ENCODE data around the gene HNRNPF.

HNRNPF gene

GRCh38 chr10:43444897-43445466 lies 36.0 kb upstream of the HNRNPF start:
- no peak for TF ChIP-seq CTCF (IDR thresholded peaks at IDR 0.05; ENCODE audit: low read depth, low read length, missing control alignments)
- no peak for DNase-seq (ENCODE audit: low read depth)
- no peak overlapping the region for H3K4me3 ChIP-seq (ENCODE audit: low read depth, low read length)
- in situ Hi-C loops (cut with HindIII; ENCODE audit: low sequenced_read_pairs) = no loop called here

GRCh38 chr10:43444323-43444722 lies 35.3 kb upstream of the HNRNPF start:
- TF ChIP-seq CTCF (IDR thresholded peaks at IDR 0.05; ENCODE audit: low read depth, low read length, missing control alignments) = no peak

GRCh38 chr10:43440463-43441134 lies 31.6 kb upstream of the HNRNPF start:
- no peak for DNase-seq (ENCODE audit: low read depth)
- in situ Hi-C loops (cut with HindIII; ENCODE audit: low sequenced_read_pairs) = no loop called here
- TF ChIP-seq CTCF (IDR thresholded peaks at IDR 0.05; ENCODE audit: low read depth, low read length, missing control alignments) = no peak
- H3K4me3 ChIP-seq (ENCODE audit: low read depth, low read length) = no peak overlapping the region

More at GRCh38 chr10:43444323-43444722, 35.3 kb upstream of the HNRNPF start:
- in situ Hi-C loops (cut with HindIII; ENCODE audit: low sequenced_read_pairs) = no loop called here
- DNase-seq (ENCODE audit: low read depth) = no peak
- no peak overlapping the region for H3K4me3 ChIP-seq (ENCODE audit: low read depth, low read length)

- H3K4me3 ChIP-seq (ENCODE audit: low read depth, low read length) = peak overlapping the region; percentile 83
- DNase-seq (ENCODE audit: low read depth) = no peak
- in situ Hi-C loops (cut with HindIII; ENCODE audit: low sequenced_read_pairs) = no loop called here
- no peak for TF ChIP-seq CTCF (IDR thresholded peaks at IDR 0.05; ENCODE audit: low read depth, low read length, missing control alignments)
These were observed 28.3 kb upstream of the HNRNPF start for GRCh38 chr10:43437141-43437870.

- in situ Hi-C loops (cut with HindIII; ENCODE audit: low sequenced_read_pairs) = no loop called here
- H3K4me3 ChIP-seq (ENCODE audit: low read depth, low read length) = peak within 1 kb of the TSS; percentile 83
- DNase-seq (ENCODE audit: low read depth) = peak; percentile 54
- TF ChIP-seq CTCF (IDR thresholded peaks at IDR 0.05; ENCODE audit: low read depth, low read length, missing control alignments) = peak; percentile 5
These were observed 27.5 kb upstream of the HNRNPF start, which contains the start of gene ZNF487 for GRCh38 chr10:43436291-43437140. ZNF487 (plus strand) TSS chr10:43437111; CDS start chr10:43475814, 38,703 bp downstream.

Measured in astrocyte of the cerebellum (primary cell).